Measurements from ENCODE around the gene RASL10A. TPM values are rescaled to one million over a fixed set of nuclear protein-coding genes. Genes with fewer than 3 reads are reported as not detected.

The RASL10A gene
- total RNA-seq, 1 donor from 2014 or later = 0.45 TPM

DNA sequence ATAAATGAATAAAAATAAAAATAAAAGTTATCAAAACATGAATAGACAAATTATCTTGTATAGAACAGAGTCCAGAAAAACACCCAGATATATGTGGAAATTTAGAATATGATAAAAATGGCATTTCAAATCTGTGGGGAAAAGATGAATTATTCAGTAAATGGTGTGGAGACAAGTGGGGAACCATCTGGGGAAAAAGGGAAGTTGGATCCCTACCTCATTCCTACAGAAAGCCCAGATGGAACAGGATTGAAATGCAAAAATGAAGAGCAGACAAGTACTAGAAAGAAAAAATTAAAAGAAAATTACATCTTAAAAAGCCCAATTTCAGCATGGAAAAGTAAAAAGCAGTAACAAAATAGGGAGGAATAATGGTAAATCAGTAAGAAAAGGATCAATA is 8.1 kb upstream of the RASL10A start:
- intact Hi-C loops (cut with micrococcal nuclease) = no loop called here

DNA sequence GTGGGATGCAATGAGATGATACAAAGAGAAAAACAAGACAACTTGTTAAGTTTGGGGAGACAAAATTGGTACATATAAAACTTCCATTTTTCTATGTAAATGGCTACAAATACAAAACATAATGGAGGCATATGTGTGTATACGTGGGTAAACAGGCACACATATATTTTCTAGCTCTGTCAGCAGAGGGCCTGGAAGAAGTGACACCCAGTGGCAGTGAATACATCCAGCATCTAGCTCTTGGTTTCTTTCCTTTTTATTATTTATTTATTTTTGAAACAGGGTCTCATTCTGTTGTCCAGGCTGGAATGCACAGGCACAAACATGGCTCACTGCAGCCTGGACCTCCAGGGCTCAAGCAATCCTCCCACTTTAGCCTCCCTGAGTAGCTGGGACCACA is 5.0 kb upstream of the RASL10A start:
- intact Hi-C loops (cut with micrococcal nuclease) = no loop called here

DNA sequence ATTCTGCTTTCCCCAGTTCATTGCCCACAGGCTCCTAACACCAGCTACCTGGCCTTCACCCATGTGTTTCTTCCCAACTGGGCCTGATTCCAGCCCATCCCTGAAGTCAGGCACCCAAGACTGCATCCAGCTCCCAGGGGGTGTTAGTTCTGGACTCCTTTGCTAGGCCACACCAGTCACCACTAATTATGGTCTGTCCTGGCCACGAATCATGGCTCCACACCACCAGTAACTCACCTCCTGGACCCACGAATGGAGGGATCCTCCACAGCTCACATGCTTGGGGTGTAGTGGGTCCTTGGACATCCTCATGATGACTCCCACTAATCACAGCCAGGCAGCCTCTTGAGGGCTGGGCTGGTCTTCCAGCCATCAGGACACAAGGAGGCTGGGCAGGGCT is 3.6 kb upstream of the RASL10A start:
- intact Hi-C loops (cut with micrococcal nuclease) = no loop called here

DNA sequence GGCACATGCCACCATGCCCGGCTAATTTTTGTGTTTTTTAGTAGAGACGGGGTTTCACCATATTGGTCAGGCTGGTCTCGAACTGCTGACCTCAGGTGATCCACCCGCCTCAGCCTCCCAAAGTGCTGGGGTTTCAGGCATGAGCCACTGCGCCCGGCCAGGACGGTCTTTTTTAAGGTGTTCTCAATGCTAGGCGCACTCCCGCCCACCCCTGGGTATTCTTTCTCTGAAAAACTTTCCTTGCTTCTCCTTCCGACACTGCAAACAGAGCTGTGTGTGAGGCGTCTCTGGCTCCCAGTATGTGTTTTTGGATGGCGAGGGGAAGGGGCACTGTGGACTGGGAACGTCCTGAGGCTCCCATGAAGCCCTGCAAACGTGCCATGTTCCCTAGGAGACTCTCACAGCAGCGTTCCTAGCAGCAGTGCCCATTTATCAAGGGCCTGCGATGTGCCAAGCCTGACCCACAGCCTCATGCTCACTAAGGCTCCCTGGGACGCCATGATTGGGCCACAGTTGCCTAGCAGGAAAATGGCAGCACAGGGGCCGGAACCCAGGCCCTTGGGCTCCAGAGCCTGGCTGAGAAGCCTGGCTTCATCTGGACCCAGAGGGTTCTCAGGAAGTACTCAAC is 2.4 kb upstream of the RASL10A start:
- intact Hi-C loops (cut with micrococcal nuclease) = no loop called here

DNA sequence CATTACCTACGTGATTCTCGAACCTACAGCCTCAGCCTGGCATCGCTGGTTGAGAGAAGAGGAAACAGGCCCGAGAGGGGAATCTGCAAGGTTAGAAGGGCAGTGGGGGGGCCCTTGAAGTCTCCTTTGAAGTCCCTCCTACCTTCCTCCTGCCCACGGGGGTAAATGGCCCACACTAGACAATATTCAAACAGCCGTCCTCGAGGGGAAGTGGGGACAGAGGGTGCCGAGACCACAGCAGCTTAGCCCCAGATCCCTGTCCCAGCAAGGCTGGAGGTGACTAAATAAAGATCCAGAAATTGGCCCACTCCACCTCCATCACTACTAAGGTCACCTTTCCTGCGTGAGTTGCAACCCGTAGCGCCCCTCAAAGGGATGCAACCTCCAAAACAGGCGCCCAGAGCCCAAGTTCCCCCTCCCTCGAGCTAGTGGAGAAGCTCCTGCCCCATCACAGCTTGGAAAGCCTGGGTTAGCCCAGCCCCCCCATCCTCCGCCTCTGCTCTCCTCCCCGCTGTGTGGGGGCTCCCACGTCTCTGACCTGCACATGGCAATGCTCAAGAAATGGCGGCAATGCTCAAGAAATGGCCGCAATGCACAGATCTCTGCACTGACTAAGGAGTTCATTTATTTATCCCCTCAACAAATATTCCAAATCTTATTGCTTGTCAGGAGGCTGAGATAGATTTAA is 788 bp upstream of the RASL10A start:
- intact Hi-C loops (cut with micrococcal nuclease) = no loop called here

DNA sequence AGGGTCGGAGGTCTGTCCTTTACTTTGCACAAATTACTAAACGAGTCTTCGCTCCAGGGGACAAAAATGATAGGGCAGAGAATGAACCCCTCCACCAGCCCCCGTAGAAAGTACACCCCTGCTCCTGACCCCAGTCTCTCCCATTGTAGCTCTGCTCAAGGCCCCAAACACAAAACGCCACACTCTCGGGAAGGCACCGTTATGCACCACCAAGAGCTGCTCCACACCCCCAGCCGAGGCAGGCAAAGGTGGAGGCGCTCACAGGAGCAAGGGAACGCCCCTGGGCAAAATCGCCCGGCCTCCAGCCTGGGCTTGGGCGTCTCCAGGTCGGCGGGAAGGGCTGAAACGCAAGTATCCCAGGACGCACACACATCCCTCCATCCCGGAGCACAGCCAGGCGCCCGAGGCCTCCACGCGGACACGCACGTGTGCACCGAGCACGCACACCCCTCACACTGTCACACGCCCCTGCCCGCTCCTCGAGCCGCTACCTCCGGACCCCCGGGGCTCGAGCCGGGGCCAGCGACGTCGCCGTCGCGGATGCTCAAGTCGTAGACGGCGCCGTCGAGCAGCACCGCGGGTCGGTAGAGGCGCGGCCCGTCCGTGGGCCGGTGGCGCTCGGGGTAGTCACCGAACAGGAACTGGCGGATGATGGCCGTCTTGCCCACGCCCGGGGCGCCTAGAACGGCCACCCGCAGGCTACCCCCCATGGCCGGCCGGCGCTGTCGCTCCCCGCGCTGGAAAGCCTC is 786 bp downstream of the RASL10A start:
- intact Hi-C loops (cut with micrococcal nuclease) = no loop called here

DNA sequence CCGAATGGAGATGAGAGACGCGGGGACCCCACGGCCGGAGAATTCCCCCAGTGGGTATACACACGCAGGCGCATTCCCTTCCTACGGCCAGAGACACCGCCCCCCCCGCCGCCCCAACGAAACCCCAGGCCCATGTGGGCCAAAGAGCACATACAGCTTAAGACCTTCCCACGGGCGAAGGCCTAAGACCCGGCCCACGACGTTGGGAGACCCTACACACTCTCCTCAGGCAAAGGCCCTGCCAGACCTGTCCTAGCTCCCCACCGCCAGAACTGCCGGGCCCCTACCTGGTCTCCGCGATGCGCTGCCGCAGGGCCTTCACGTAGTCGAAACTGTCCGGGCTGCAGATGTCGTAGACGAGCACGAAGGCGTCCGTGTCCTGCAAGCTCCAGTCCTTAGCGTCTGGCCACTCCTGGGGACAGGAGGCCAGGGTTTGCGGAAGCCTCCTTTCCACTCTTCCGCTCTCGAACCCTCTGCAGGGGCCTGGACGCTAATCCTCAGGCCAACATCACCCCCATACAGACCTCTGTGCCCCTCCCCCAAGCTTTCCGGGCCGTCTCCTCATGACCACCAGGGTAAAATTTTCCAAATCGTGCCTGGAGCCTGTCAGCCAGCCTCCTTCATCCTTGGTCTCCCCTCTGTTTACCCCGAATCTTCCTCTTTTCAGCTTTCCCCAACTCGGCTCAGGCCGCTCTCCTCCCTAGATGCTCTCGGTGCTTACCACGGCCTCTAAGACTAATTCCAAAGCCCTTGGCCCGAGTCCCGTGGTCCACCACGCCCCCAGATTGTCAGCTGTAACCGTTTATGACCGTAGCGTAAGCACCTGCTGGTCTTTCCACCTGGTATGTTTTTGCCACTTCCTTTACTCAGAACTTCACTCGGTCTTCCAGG is 1.7 kb downstream of the RASL10A start:
- intact Hi-C loops (cut with micrococcal nuclease) = no loop called here

DNA sequence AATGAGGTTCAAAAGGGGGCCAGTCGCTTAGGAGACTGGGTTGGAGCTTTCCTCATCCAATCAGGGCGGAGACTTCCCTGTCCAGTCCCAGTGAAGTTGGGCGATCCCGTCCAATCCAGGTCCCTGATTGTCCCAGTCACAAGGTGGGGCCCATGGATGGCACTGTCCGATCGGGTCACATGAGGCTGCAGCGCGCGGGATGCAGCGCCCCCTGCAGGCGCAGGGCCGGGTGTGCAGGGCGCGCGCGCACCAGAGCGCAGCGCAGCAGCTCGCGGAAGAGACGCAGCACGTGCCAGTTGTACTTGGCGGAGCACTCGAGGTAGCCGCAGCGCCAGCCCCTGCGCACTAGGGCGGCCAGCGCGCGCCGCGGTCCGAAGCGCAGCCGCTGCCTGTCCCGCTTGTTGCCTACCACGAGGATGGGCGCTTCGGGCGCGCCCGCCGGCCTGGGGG is 2.3 kb downstream of the RASL10A start:
- intact Hi-C loops (cut with micrococcal nuclease) = no loop called here

DNA sequence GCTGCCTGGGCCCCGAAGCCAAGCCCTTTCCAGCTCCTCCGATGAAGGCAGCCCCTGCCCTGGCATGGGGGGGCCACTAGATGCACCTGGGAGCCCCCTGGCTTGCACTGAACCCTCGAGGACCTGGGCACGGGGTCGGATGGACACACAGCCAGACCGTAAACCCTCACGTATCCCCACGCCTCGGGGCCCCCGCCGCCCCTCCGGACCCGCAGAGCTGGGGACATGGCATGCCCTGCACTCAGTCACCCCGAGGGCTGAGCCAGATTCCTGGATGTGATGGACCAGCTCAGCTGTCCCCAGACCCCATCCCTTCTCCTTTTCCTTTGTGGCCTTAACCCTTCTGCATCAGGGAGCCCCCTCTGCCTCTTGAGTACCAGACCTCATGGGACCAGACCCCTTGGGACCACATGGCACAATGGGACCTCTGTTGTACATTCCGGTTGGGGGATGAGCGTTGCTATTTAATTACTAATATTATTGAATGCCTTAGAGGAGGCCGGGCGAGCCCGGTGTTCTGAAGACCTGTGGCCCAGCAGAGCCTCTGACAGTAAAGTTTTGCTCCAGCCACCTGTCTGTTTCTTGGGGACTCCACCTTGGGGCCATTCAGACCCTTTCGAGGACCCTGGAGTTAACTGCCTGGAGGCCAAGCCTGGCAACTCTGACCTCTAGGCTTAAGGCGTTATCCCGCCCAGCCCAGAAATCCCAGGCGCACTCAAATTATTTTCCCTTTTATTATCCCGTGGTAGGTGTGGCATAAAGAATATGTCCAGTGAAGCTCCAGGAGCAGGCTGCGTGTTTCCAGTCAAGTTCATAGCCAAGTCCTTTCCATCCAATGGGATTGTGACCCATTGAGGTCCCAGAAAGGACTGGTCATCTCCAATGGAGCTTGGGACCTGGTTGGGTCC is 3.0 kb downstream of the RASL10A start:
- intact Hi-C loops (cut with micrococcal nuclease) = no loop called here

DNA sequence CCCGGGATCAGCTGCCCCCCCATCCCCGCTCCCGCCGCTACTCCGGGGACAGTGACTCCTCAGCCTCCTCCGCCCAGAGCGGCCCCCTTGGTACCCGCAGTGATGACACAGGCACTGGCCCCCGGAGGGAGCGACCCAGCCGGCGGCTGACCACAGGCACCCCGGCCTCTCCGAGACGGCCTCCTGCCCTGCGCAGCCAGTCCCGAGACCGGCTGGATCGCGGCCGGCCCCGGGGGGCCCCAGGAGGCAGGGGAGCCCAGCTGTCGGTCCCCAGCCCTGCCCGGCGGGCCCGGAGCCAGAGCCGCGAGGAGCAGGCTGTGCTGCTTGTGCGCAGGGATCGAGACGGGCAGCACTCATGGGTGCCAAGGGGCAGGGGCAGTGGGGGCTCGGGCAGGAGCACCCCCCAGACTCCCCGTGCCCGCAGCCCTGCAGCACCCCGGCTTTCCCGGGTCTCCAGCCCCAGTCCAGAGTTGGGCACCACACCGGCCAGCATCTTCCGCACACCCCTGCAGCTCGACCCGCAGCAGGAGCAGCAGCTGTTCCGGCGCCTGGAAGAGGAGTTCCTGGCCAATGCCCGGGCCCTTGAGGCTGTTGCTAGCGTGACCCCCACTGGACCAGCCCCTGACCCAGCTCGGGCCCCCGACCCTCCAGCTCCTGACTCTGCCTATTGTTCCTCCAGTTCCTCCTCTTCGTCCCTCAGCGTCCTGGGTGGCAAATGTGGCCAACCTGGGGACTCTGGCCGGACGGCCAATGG is 3.9 kb downstream of the RASL10A start:
- intact Hi-C loops (cut with micrococcal nuclease) = no loop called here

DNA sequence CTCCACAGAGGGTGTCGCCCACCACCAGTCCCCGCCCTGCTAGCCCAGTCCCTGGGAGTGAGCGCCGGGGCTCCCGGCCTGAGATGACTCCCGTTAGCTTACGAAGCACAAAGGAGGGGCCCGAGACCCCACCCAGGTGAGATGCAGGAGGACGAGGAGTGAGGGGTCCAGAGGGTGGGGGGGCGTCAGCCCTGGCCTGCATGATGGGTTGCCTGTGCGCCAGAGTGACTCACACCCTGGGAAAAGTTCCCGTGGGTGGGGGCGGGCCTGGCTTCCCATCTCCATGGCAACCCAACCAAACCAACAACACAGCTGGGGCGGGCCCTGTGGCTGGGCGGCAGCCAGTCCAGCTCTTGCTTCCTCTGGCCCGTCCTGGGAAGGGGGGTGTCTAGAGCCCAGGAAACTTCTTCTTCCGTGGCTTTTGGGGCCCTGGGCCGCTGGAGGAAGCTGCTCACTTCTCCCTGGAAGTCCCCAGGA is 4.6 kb downstream of the RASL10A start:
- intact Hi-C loops (cut with micrococcal nuclease) = no loop called here

DNA sequence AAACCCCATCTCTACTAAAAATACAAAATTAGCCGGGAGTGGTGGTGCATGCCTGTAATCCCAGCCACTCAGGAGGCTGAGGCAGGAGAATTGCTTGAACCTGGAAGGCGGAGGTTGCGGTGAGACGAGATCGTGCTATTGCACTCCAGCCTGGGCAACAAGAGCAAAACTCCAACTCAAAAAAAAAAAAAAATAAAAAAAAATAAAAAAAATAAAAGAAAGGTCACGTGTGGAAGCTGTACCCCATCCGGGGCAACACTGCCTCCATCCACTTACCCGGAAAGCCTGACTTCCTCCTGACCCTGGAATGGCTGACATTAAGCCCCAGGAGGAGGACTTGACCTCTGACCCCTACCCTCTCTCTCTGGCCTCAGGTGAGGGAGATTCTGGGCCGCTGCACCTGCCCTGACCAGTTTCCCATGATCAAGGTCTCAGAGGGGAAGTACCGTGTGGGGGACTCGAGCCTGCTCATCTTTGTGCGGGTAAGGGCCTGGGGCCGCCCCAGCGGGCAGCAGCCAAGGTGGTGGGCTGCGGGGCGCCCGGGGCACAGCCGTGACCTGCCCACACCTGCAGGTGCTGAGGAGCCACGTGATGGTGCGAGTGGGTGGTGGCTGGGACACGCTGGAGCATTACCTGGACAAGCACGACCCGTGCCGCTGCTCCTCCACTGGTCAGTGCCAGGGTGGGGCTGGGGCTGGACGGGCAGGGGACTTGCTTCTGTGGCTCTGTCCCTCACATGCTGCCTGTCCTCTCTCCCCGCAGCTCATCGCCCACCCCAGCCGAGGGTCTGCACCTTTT is 5.2 kb downstream of the RASL10A start:
- intact Hi-C loops (cut with micrococcal nuclease) = no loop called here

DNA sequence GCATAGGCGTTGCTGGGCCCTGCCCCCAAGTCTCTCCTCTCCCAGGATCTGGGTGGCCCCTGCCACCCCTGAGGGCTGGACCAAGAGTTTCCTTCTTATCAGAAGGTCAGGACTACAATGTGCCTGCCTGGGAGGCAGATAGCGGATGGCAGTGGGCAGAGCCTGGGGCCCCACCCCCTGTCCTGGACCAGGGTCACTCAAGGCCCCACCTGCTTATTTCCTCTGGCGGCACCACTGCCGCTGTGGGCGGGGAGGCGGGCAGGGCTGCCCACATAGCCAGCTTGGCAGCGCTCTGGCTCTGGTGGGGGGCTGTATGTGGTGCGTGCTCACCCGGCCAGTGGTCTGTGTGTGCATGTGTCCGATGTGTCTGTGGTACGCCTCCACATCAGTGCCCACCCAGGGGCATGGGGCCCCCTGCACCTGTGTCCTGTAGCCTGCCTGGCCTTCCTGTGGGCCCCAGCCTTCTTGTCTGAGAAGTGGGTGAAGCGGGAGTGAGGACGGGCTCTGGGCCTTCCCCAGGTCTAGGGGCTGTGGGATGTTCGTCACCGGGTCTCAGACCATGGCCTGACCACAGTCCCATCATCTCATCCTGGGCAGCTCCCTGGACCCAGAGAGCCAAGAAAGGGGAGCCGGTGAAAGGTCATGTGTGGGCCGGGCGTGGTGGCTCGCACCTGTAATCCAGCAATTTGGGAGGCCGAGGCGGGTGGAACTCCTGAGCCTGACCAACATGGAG is 6.0 kb downstream of the RASL10A start:
- intact Hi-C loops (cut with micrococcal nuclease) = loop anchor here (5.0 kb wide), 1 partner anchor 42 kb away; the partner anchor contains the start of genes EWSR1 and RHBDD3

DNA sequence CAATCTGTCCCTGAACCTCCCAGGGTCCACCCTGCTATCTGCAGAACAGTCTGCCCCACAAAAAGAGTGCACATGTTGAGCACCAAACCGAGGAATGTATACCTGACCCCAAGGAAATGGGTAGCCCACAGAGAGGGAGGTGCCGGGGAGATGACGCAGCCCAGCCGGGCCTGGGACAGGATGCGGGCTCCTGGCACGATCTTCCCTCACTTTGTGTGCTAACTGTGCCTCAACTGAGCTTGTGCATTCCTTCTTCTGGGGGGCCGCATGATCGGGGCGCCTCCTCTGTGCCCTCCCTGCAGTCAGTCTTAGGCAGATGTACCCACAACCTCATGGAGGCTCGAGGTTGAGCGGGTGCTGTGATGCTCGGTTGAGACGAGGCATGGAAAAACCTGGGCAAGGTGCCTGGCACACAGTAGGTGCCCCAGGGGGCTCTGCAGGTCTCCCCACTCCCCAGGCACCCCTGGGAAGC is 6.7 kb downstream of the RASL10A start:
- intact Hi-C loops (cut with micrococcal nuclease) = loop anchor here (5.0 kb wide), 1 partner anchor 42 kb away; the partner anchor contains the start of genes EWSR1 and RHBDD3

DNA sequence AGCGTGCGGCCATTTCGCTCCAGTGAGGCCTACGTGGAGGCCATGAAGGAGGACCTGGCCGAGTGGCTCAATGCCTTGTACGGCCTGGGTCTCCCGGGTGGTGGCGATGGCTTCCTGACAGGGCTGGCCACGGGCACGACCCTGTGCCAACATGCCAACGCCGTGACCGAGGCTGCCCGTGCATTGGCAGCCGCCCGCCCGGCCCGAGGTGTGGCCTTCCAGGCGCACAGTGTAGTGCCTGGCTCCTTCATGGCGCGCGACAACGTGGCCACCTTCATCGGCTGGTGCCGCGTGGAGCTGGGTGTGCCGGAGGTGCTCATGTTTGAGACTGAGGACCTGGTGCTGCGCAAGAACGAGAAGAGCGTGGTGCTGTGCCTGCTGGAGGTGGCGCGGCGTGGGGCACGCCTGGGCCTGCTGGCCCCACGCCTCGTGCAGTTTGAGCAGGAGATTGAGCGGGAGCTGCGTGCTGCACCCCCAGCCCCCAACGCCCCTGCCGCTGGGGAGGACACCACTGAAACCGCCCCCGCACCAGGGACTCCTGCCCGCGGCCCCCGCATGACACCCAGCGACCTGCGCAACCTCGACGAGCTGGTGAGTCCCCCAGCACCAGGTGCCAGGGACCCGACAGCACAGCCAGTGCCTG is 7.2 kb downstream of the RASL10A start:
- intact Hi-C loops (cut with micrococcal nuclease) = loop anchor here (5.0 kb wide), 1 partner anchor 41 kb away; the partner anchor contains the start of genes EWSR1 and RHBDD3

DNA sequence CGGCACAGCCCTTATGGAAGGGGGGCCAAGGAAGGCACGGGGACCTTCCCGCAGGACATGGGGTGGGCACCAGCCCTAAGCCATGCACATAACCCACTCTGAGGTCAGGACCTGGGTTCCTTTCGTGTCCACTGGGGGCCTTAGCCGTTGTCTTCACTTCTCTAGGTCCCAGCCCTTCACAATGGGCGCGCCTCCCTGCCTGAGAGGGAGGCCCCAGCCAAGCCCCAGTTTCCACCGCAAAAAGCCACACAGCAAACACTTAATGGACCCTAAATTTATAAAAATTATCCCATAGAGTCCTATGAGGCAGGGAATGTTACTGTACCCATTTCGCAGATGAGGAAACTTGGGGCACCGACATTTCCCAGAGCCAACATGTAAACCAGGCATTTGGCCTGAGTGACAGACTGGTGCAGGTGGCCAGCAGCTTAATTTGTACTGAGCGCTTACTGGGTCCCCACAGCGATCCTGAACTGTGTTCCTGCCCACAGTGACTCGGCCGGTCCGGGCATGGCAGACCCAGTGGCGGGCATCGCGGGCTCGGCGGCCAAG is 7.8 kb downstream of the RASL10A start:
- intact Hi-C loops (cut with micrococcal nuclease) = loop anchor here (5.0 kb wide), 1 partner anchor 40 kb away; the partner anchor contains the start of genes EWSR1 and RHBDD3
